ENCODE measurements around the gene ZNF81.

ZNF81 gene

DNA sequence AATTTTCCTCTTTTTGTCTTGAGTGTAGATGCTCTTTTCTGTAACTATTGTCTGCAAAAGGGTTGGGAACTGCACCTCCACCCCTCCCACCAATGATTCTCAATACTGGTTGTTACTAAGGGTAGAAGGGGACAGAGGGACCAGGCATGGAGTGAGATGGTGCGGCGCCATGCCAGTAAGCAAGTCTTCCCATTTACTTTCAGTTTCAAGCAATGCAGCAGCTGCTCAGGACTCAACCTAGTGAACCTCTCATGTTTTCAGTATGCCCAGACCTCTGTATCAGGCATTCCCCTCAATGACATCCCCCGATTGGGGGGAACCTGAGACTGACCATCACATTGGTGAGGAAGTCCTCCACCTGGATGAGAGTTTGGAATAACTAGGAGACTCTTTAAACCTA is 41.5 kb downstream of the ZNF81 start:
- WGBS (ENCODE audit: insufficient coverage), result 75% methylated on average over 1 of the region's 3 CpGs
- H3K4me3 ChIP-seq (ENCODE audit: control insufficient read depth in 1 of 7, extremely low read depth in 1 of 7, insufficient read depth in 4 of 7, low read depth in 2 of 7, low read length in 6 of 7), result no peak overlapping the region

DNA sequence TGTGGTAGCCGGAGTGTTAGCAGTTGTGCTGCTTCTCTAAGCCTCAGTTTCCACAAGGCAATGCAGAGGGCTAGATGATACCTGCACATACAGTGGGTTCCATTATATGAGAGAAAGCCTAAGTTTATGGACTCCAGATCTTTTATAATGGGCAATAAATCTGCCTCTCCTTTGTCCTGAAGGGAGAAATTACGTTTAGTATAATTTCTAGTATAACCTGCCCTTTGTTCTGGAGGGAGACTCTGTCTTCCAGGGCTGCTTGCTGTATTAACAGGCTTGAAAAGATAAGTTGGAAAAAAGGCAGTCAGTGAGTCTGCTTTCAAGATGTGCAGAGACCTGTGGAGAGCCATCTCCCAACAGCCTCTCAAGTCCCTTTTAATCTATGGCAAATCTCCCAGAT is 42.8 kb downstream of the ZNF81 start:
- H3K4me3 ChIP-seq (ENCODE audit: control insufficient read depth in 1 of 7, extremely low read depth in 1 of 7, insufficient read depth in 4 of 7, low read depth in 2 of 7, low read length in 6 of 7), result no peak overlapping the region
- H3K36me3 ChIP-seq (ENCODE audit: control insufficient read depth in 4 of 4, insufficient read depth in 4 of 4, low read length in 3 of 4), result peaks cover 2 to 15% (median 3%) of the 10 kb centered on the region in 4 experiments
- H3K27me3 ChIP-seq (replicated peaks in 2 of 5; ENCODE audit: control insufficient read depth in 4 of 5, insufficient read depth in 5 of 5, low read length in 4 of 5), result no peaks in the 10 kb centered on the region
- ChIA-PET POLR2A (no interaction called here), CTCF (no interaction called here)
- WGBS (ENCODE audit: insufficient coverage), result 86% methylated on average over 1 of the region's 2 CpGs
- DNase-seq, result no peak
- no peaks in the 10 kb centered on the region for H3K4me1 ChIP-seq (ENCODE audit: control extremely low read depth in 1 of 4, control insufficient read depth in 4 of 4, insufficient read depth in 4 of 4, low read length in 3 of 4)
- H3K27ac ChIP-seq (ENCODE audit: insufficient read depth in 1 of 2, low read depth in 1 of 2, low read length in 2 of 2, poor library complexity in 1 of 2, severe bottlenecking in 2 of 2), result no peak overlapping the region
- H3K9me3 ChIP-seq (ENCODE audit: control extremely low read depth in 1 of 5, control insufficient read depth in 4 of 5, insufficient read depth in 2 of 5, low read depth in 1 of 5, low read length in 4 of 5), result peaks cover 0 to 4% (median 2%) of the 10 kb centered on the region in 5 experiments

More for the DNA sequence above, 41.5 kb downstream of the ZNF81 start:
- H3K27ac ChIP-seq (ENCODE audit: insufficient read depth in 1 of 2, low read depth in 1 of 2, low read length in 2 of 2, poor library complexity in 1 of 2, severe bottlenecking in 2 of 2), result no peak overlapping the region
- H3K36me3 ChIP-seq (ENCODE audit: control insufficient read depth in 4 of 4, insufficient read depth in 4 of 4, low read length in 3 of 4), result peaks cover 2 to 16% (median 5%) of the 10 kb centered on the region in 4 experiments
- ChIA-PET POLR2A (interaction anchor here (0.5 kb wide), 1 partner anchor 624 kb away, joined by 3 read pairs; no protein-coding TSS in a partner anchor), CTCF (no interaction called here)
- no peaks in the 10 kb centered on the region for H3K4me1 ChIP-seq (ENCODE audit: control extremely low read depth in 1 of 4, control insufficient read depth in 4 of 4, insufficient read depth in 4 of 4, low read length in 3 of 4)
- DNase-seq, result no peak
- H3K27me3 ChIP-seq (replicated peaks in 2 of 5; ENCODE audit: control insufficient read depth in 4 of 5, insufficient read depth in 5 of 5, low read length in 4 of 5), result no peaks in the 10 kb centered on the region
- peaks cover 2 to 5% (median 4%) of the 10 kb centered on the region in 5 experiments for H3K9me3 ChIP-seq (ENCODE audit: control extremely low read depth in 1 of 5, control insufficient read depth in 4 of 5, insufficient read depth in 2 of 5, low read depth in 1 of 5, low read length in 4 of 5)

DNA sequence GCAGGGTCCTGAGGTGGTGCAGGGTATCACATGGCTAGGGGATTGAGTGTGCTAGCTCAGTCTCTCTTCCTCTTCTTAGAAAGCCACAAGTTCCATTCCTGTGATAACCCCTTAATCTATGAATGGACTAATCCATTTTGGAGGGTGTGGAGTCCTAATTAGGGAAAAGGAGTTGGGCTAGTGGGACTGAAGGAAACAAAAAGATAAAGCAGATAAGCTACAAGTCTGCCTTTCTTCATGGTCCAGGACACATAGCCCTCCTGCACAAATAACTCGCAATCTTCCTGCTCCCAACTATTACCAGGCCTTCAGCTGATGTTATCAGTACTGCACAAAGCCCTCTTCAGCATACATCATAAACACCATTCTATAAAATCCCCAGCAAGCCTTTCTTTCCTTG is 44.2 kb downstream of the ZNF81 start:
- ChIA-PET CTCF (no interaction called here), POLR2A (no interaction called here)
- Histone ChIP-seq H3K27me3 (replicated peaks in 2 of 5; ENCODE audit: control insufficient read depth in 4 of 5, insufficient read depth in 5 of 5, low read length in 4 of 5) (no peaks in the 10 kb centered on the region), H3K36me3 (ENCODE audit: control insufficient read depth in 4 of 4, insufficient read depth in 4 of 4, low read length in 3 of 4) (peaks cover 2 to 15% (median 5%) of the 10 kb centered on the region in 4 experiments), H3K27ac (ENCODE audit: insufficient read depth in 1 of 2, low read depth in 1 of 2, low read length in 2 of 2, poor library complexity in 1 of 2, severe bottlenecking in 2 of 2) (no peak overlapping the region), H3K9me3 (ENCODE audit: control extremely low read depth in 1 of 5, control insufficient read depth in 4 of 5, insufficient read depth in 2 of 5, low read depth in 1 of 5, low read length in 4 of 5) (peaks cover 0 to 6% (median 2%) of the 10 kb centered on the region in 5 experiments), H3K4me3 (ENCODE audit: control insufficient read depth in 1 of 7, extremely low read depth in 1 of 7, insufficient read depth in 4 of 7, low read depth in 2 of 7, low read length in 6 of 7) (no peak overlapping the region), H3K4me1 (ENCODE audit: control extremely low read depth in 1 of 4, control insufficient read depth in 4 of 4, insufficient read depth in 4 of 4, low read length in 3 of 4) (no peaks in the 10 kb centered on the region)
- no peak for DNase-seq
- WGBS (ENCODE audit: insufficient coverage), result 71% methylated on average over 1 of the region's 1 CpG

DNA sequence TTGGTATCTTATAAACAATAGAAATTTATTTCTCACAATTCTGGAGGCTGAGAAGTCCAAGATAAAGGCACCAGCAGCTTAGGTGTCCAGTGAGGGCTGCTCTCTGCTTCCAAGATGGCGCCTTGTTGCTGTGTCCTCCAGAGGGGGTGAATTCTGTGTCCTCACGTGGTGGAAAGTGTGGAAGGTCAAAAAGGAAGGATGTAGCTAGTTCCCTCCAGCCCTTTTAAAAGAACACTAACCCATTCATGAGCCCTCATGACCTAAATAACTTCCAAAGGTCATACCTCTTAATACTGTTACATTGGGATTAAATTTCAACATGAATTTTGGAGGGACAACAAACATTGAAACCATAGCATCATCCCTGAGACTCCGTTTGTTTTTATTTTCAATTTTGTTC is 48.8 kb downstream of the ZNF81 start:
- ChIA-PET POLR2A (no interaction called here), CTCF (no interaction called here)
- 67% methylated on average over 1 of the region's 3 CpGs for WGBS (ENCODE audit: insufficient coverage)

DNA sequence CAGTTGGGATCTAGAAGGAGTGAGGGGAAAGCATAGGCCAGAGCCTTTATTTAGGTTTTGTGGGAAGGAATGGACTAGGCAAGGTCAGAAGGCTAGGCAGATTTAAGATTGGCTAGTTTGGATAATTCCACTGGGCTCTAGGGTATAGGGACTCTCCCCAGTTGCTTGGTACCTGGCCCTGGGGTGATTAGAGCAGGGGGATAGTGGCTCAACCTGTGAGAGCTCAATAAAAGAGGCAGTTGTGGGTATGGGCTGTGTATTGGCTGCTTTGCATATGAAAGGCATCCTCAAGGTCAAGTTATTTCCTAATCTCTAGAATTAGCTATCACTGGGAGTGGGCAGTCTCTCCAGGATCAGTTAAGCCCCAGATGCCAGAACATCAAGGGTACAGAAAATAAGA is 61.3 kb downstream of the ZNF81 start:
- Histone ChIP-seq H3K27ac (ENCODE audit: insufficient read depth in 1 of 2, low read depth in 1 of 2, low read length in 2 of 2, poor library complexity in 1 of 2, severe bottlenecking in 2 of 2) (no peak overlapping the region), H3K4me3 (ENCODE audit: control insufficient read depth in 1 of 7, extremely low read depth in 1 of 7, insufficient read depth in 4 of 7, low read depth in 2 of 7, low read length in 6 of 7) (no peak overlapping the region), H3K36me3 (ENCODE audit: control insufficient read depth in 4 of 4, insufficient read depth in 4 of 4, low read length in 3 of 4) (peaks cover 0 to 28% (median 3%) of the 10 kb centered on the region in 4 experiments), H3K27me3 (replicated peaks in 2 of 5; ENCODE audit: control insufficient read depth in 4 of 5, insufficient read depth in 5 of 5, low read length in 4 of 5) (no peaks in the 10 kb centered on the region), H3K4me1 (ENCODE audit: control extremely low read depth in 1 of 4, control insufficient read depth in 4 of 4, insufficient read depth in 4 of 4, low read length in 3 of 4) (peaks cover 0 to 6% (median 4%) of the 10 kb centered on the region in 4 experiments), H3K9me3 (ENCODE audit: control extremely low read depth in 1 of 5, control insufficient read depth in 4 of 5, insufficient read depth in 2 of 5, low read depth in 1 of 5, low read length in 4 of 5) (peaks cover 0 to 2% (median 0%) of the 10 kb centered on the region in 5 experiments)
- CTCF ChIA-PET, result no interaction called here
- no peak for DNase-seq
- POLR2A ChIA-PET, result no interaction called here

More for the DNA sequence above, 48.8 kb downstream of the ZNF81 start:
- no peaks in the 10 kb centered on the region for H3K4me1 ChIP-seq (ENCODE audit: control extremely low read depth in 1 of 4, control insufficient read depth in 4 of 4, insufficient read depth in 4 of 4, low read length in 3 of 4)
- peaks cover 0 to 2% (median 0%) of the 10 kb centered on the region in 5 experiments for H3K9me3 ChIP-seq (ENCODE audit: control extremely low read depth in 1 of 5, control insufficient read depth in 4 of 5, insufficient read depth in 2 of 5, low read depth in 1 of 5, low read length in 4 of 5)
- H3K4me3 ChIP-seq (ENCODE audit: control insufficient read depth in 1 of 7, extremely low read depth in 1 of 7, insufficient read depth in 4 of 7, low read depth in 2 of 7, low read length in 6 of 7), result no peak overlapping the region
- no peak for DNase-seq
- H3K27ac ChIP-seq (ENCODE audit: insufficient read depth in 1 of 2, low read depth in 1 of 2, low read length in 2 of 2, poor library complexity in 1 of 2, severe bottlenecking in 2 of 2), result no peak overlapping the region
- H3K36me3 ChIP-seq (ENCODE audit: control insufficient read depth in 4 of 4, insufficient read depth in 4 of 4, low read length in 3 of 4), result peaks cover 0 to 25% (median 8%) of the 10 kb centered on the region in 4 experiments
- no peaks in the 10 kb centered on the region for H3K27me3 ChIP-seq (replicated peaks in 2 of 5; ENCODE audit: control insufficient read depth in 4 of 5, insufficient read depth in 5 of 5, low read length in 4 of 5)

DNA sequence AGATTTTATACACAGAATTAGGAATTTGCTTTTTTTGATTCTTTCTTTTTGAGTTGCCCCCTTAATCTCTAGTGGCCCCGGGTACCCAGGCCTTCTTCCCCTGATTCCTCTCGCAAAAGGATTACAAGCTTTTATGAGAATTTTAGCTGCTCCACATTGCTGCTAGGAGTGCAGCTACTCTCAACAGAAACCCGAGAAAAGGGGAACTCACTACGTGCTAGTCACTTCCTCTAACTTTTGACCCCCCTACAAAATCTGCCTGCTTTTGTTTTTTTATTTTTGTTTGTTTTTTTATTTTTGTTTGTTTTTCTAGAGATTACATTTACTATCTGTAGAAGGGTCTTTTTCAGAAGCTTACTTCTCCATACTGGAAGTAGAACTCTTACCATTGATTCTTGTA is 64.1 kb downstream of the ZNF81 start:
- ChIA-PET CTCF (no interaction called here), POLR2A (no interaction called here)
- H3K9me3 ChIP-seq (ENCODE audit: control extremely low read depth in 1 of 5, control insufficient read depth in 4 of 5, insufficient read depth in 2 of 5, low read depth in 1 of 5, low read length in 4 of 5), result no peaks in the 10 kb centered on the region
- H3K4me1 ChIP-seq (ENCODE audit: control extremely low read depth in 1 of 4, control insufficient read depth in 4 of 4, insufficient read depth in 4 of 4, low read length in 3 of 4), result peaks cover 0 to 6% (median 4%) of the 10 kb centered on the region in 4 experiments
- H3K27ac ChIP-seq (ENCODE audit: insufficient read depth in 1 of 2, low read depth in 1 of 2, low read length in 2 of 2, poor library complexity in 1 of 2, severe bottlenecking in 2 of 2), result peak overlapping the region in 1 of 2 experiments; percentile 66
- WGBS (ENCODE audit: insufficient coverage), result 55% methylated on average over 2 of the region's 4 CpGs
- peak; percentile 51 to 88 (median 81) for DNase-seq
- peak overlapping the region in 2 of 7 experiments; percentile 16 to 19 for H3K4me3 ChIP-seq (ENCODE audit: control insufficient read depth in 1 of 7, extremely low read depth in 1 of 7, insufficient read depth in 4 of 7, low read depth in 2 of 7, low read length in 6 of 7)
- H3K36me3 ChIP-seq (ENCODE audit: control insufficient read depth in 4 of 4, insufficient read depth in 4 of 4, low read length in 3 of 4), result peaks cover 0 to 11% (median 1%) of the 10 kb centered on the region in 4 experiments
- H3K27me3 ChIP-seq (replicated peaks in 2 of 5; ENCODE audit: control insufficient read depth in 4 of 5, insufficient read depth in 5 of 5, low read length in 4 of 5), result no peaks in the 10 kb centered on the region

DNA sequence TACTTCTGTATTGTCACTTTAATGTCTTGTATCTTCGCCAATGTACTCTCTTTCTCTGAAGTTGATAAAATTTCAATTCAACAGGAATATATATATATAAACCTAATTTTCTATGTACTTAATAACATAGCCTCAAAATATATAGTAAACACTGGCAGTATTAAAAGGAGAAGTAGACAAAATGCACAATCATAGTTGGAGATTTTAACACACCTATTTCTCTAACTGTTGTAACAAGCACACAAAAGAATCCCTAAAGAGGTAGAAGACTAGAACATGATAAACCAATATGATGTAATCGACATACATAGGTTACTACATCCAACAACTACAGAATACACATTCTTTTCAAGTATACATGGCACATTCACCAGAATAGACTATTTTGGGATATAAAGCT is 65.5 kb downstream of the ZNF81 start:
- Histone ChIP-seq H3K36me3 (ENCODE audit: control insufficient read depth in 4 of 4, insufficient read depth in 4 of 4, low read length in 3 of 4) (peaks cover 0 to 4% (median 1%) of the 10 kb centered on the region in 4 experiments), H3K4me3 (ENCODE audit: control insufficient read depth in 1 of 7, extremely low read depth in 1 of 7, insufficient read depth in 4 of 7, low read depth in 2 of 7, low read length in 6 of 7) (no peak overlapping the region), H3K4me1 (ENCODE audit: control extremely low read depth in 1 of 4, control insufficient read depth in 4 of 4, insufficient read depth in 4 of 4, low read length in 3 of 4) (peaks cover 0 to 6% (median 4%) of the 10 kb centered on the region in 4 experiments), H3K9me3 (ENCODE audit: control extremely low read depth in 1 of 5, control insufficient read depth in 4 of 5, insufficient read depth in 2 of 5, low read depth in 1 of 5, low read length in 4 of 5) (no peaks in the 10 kb centered on the region), H3K27me3 (replicated peaks in 2 of 5; ENCODE audit: control insufficient read depth in 4 of 5, insufficient read depth in 5 of 5, low read length in 4 of 5) (no peaks in the 10 kb centered on the region), H3K27ac (ENCODE audit: insufficient read depth in 1 of 2, low read depth in 1 of 2, low read length in 2 of 2, poor library complexity in 1 of 2, severe bottlenecking in 2 of 2) (no peak overlapping the region)
- ChIA-PET POLR2A (interaction anchor here (0.6 kb wide), 1 partner anchor 166 kb away, joined by 3 read pairs; no protein-coding TSS in a partner anchor), CTCF (no interaction called here)
- peak in 2 of 3 donors; percentile 51 to 68 for DNase-seq
- no CpG with 5 or more reads among the region's 2 CpGs for WGBS (ENCODE audit: insufficient coverage)

Data from common myeloid progenitor, CD34-positive (primary cell).